Uterus (tissue), 4 donors: Measurements from ENCODE around the gene FLYWCH1. TPM values are rescaled to one million over a fixed set of nuclear protein-coding genes. Genes with fewer than 3 reads are reported as not detected.

Experiments used
- DNase-seq, 2 donors: peaks; one replicate each; pipeline ENCODE4 v3.0.0-alpha.2; 2019 to 2020
- H3K27ac ChIP-seq, 2 donors: fragments of 200-600 bp; sonication (generic); 1 replicate in 1 of 2; 2 replicates in 1 of 2; pipeline ENCODE4 v1.5.1; 2016 to 2018
- H3K27me3 ChIP-seq, 2 donors: fragments of 200-600 bp; sonication (generic); one replicate each; pipeline ENCODE4 v1.5.1; 2018 to 2019; ENCODE audit warnings: control low read depth in 1 of 2
- H3K36me3 ChIP-seq, 2 donors: fragments of 200-600 bp; sonication (generic); one replicate each; pipeline ENCODE4 v1.5.1; 2019; ENCODE audit warnings: control low read depth in 1 of 2
- H3K4me1 ChIP-seq, 2 donors: fragments of 200-600 bp; sonication (generic); one replicate each; pipeline ENCODE4 v1.5.1; 2018 to 2019; ENCODE audit warnings: control low read depth in 1 of 2
- H3K4me3 ChIP-seq, 2 donors: fragments of 200-600 bp; sonication (generic); 1 replicate in 1 of 2; 2 replicates in 1 of 2; pipeline ENCODE4 v1.5.1; 2018 to 2019; ENCODE audit warnings: mild to moderate bottlenecking in 1 of 2
- H3K9me3 ChIP-seq, 2 donors: fragments of 200-600 bp; sonication (generic); one replicate each; pipeline ENCODE4 v1.5.1; 2019; ENCODE audit warnings: control low read depth in 1 of 2
- POLR2A ChIP-seq, 2 donors: fragments of 450-650 bp; IDR thresholded peaks; one replicate each; pipeline ENCODE4 v1.6.1; 2016; ENCODE audit warnings: antibody characterized with exemption in 2 of 2, mild to moderate bottlenecking in 1 of 2, moderate library complexity in 1 of 2
- intact Hi-C: fragments of 100-400 bp; cut with DNase I; formaldehyde crosslinking; loops from one replicate; pipeline ENCODE4 v1.15.1; 2023; ENCODE audit warnings: low total_unique reads
- total RNA-seq, 4 donors: library from RNA; depleted of rRNA in 3 of 4; stranded (reverse); fragments of >200 nt in 3 of 4; gene quantifications; one replicate each; pipeline versions ENCODE4 v1.1.0 to v1.2.4, GENCODE V29; 2014 to 2023
- TF ChIP-seq, protein P1 (sequence below), 4 experiments: fragments of 200-600 bp in 2 of 4; fragments of 450-650 bp in 2 of 4; sonication (generic) in 2 of 4; IDR thresholded peaks; one replicate each; pipeline ENCODE4 v1.5.1; 2016 to 2019; ENCODE audit warnings: antibody characterized with exemption in 4 of 4, mild to moderate bottlenecking in 2 of 4, moderate library complexity in 1 of 4
- donor health status: DM: yes; HTN: yes; CAD: no.

Gene FLYWCH1
- total RNA-seq, 4 donors from 2014 or later, result 11.5 to 62.3 (median 27.2) TPM

DNA sequence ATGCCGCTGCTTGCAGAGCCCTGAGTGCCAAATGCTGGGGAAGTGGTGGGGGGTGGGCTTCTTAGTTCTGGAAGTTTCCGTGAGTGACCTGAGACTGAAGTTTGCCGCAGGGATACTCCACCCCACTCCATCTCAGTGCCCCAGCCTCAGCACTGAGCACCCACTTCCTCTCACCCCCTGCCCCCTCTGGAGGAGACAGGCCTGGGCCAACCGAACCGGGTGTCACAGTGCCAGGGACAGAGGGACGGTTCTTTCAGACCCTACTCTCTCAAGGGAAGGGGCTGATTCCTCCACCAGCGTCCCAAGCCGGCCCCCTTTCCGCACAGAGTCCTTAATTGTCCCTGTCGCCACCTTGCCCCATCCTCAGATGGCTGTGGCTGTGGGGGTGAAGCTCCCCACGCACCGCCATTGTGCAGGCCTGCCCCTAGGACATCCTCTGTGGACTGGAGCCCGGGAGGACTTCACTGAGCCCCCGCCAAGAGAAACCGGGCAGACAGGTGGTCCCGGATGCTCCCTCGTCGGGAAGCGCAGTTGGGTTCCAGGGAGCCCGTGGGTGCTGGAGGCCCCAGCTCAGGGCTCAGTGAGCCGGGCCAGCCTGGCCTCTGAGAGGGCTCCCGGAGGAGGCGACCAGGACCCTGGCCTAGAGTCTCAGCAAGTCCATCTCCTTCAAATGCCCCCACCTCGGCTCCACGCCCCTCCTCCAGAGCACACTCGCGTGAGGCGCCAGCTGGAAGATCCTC, 50.8 kb downstream of the FLYWCH1 start:
- intact Hi-C loops, result no loop called here
- TF ChIP-seq POLR2A (IDR thresholded peaks at IDR 0.05), result no peak
- TF ChIP-seq, protein P1, sequence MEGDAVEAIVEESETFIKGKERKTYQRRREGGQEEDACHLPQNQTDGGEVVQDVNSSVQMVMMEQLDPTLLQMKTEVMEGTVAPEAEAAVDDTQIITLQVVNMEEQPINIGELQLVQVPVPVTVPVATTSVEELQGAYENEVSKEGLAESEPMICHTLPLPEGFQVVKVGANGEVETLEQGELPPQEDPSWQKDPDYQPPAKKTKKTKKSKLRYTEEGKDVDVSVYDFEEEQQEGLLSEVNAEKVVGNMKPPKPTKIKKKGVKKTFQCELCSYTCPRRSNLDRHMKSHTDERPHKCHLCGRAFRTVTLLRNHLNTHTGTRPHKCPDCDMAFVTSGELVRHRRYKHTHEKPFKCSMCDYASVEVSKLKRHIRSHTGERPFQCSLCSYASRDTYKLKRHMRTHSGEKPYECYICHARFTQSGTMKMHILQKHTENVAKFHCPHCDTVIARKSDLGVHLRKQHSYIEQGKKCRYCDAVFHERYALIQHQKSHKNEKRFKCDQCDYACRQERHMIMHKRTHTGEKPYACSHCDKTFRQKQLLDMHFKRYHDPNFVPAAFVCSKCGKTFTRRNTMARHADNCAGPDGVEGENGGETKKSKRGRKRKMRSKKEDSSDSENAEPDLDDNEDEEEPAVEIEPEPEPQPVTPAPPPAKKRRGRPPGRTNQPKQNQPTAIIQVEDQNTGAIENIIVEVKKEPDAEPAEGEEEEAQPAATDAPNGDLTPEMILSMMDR (IDR thresholded peaks at IDR 0.05), result no peak
- Histone ChIP-seq H3K36me3 (no peaks in the 10 kb centered on the region), H3K4me3 (no peak overlapping the region), H3K4me1 (peaks cover 0 to 23% of the 10 kb centered on the region in 2 donors), H3K27ac (no peak overlapping the region), H3K9me3 (no peaks in the 10 kb centered on the region), H3K27me3 (peaks cover 19 to 36% of the 10 kb centered on the region in 2 donors)
- no peak for DNase-seq

DNA sequence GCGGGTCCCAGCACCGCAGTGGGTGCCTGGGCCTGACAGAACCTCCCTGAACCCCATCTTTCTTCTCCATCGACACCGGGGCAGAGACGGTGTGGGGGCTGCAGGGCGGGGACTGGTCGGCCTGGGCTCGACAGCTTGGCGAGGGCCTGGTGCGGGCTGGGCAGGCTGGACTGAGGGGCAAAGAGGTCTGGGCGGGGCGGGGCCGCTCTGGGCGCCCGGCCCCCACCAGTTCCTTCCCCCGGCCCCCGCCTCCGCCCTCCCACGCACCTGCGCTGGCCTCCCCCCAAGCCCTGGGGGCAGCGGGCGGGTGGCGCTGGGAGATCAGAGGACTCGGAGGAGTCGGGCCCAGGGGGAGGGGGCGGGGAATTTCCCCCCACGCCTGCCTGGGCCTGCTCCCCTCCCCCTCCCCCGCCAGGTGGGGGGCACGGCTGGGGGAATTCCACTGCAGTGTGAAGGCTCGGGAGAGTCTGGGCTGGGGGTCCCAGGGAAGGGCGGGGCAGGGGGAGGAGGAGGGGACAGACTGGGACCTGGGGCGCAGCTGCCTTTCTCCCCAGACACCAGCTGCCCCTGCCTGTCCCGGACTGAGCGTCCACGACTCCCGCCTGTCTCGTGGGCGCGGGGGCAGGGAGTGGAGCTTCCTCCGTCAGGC, 51.5 kb downstream of the FLYWCH1 start:
- Histone ChIP-seq H3K9me3 (no peaks in the 10 kb centered on the region), H3K4me3 (peak overlapping the region in 1 of 2 donors; percentile 13), H3K36me3 (no peaks in the 10 kb centered on the region), H3K27me3 (peaks cover 19 to 36% of the 10 kb centered on the region in 2 donors), H3K27ac (no peak overlapping the region), H3K4me1 (peaks cover 0 to 24% of the 10 kb centered on the region in 2 donors)
- no peak for DNase-seq
- intact Hi-C loops, result no loop called here
- no peak for TF ChIP-seq POLR2A (IDR thresholded peaks at IDR 0.05)
- TF ChIP-seq, protein P1 (IDR thresholded peaks at IDR 0.05), result no peak

DNA sequence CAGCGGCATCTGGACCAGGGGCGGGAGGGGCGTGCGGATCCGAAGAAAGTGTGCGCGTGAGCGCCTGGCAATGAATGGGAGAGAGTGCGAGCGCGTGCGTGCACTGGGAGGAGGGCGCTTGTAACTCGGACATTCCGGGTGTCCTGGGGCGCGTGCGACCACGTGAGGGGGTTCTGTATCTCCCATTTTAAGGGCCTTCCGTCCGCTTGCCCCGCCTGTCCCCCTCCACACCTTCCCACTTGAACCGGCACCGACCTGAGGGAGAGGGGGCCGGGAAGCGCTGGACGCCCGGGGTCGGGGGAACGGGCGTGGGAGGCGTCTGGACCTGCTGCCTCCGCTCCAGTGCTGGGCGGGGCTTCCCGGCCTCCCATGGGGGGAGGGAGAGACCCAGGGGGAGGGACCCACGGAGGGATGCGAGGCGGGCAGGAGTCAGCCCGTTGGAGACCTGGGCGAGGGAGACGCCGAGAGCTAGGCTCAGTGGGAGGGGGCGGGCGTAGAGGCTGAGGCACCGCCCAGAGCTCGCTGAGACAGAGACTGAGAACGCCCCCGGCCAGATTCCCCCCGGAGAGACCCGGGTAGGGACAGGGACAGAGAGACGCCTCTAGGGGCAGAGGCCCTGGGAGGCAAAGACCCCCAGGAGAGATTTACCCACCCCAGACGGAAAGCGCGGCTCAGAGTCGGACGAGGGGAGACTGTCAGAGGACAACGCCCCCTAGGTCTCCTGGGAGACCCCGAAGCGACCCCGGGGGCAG, 52.2 kb downstream of the FLYWCH1 start, which contains the start of gene KREMEN2:
Gene KREMEN2, plus strand, starts transcription at position 553 of the 752 bp plus-strand sequence. CDS start 246 bp downstream, outside the sequence.
- Histone ChIP-seq H3K27me3 (peaks cover 19 to 36% of the 10 kb centered on the region in 2 donors), H3K27ac (no peak within 1 kb of the TSS), H3K4me3 (peak within 1 kb of the TSS in 1 of 2 donors; percentile 13), H3K9me3 (no peaks in the 10 kb centered on the region), H3K36me3 (no peaks in the 10 kb centered on the region), H3K4me1 (peaks cover 0 to 31% of the 10 kb centered on the region in 2 donors)
- no peak for DNase-seq
- TF ChIP-seq, protein P1 (IDR thresholded peaks at IDR 0.05), result no peak
- no peak for TF ChIP-seq POLR2A (IDR thresholded peaks at IDR 0.05)
- intact Hi-C loops, result no loop called here

DNA sequence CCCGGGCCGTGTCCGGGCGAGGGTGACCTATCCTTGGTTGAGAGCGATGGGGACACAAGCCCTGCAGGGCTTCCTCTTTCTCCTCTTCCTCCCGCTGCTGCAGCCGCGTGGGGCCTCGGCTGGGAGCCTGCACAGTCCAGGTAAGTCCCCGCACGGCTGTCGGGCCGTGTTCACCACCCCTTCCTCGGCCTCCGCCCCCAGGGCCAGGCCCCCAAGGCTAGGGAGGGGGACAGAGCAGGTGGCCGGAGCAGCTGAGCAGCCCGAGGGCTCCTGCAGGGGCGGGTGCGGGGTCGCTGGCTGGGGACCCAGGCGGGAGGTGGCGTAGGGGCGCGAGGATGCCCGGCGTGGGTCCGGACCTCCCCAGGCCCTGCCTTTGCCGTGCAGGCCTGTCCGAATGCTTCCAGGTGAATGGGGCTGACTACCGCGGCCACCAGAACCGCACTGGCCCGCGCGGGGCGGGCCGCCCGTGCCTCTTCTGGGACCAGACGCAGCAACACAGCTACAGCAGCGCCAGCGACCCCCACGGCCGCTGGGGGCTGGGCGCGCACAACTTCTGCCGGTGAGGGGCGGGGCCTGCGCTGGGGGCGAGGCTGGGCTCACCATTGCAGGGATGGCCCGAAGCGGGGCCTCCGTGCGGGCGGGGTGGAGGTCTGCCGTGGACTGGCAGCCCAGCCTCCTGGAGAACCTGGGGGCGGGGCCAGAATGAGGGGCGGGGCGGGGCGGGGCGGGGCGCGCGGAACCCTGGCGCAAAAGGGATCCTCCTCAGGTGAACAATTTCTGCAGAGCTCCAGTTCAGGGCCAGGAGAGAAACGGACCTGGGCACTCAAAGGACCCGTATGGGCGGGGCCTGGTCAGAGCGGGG, 53.0 kb downstream of the FLYWCH1 start:
- Histone ChIP-seq H3K4me1 (peaks cover 0 to 36% of the 10 kb centered on the region in 2 donors), H3K27me3 (peaks cover 22 to 36% of the 10 kb centered on the region in 2 donors), H3K4me3 (no peak overlapping the region), H3K36me3 (no peaks in the 10 kb centered on the region), H3K9me3 (no peaks in the 10 kb centered on the region), H3K27ac (no peak overlapping the region)
- DNase-seq, result no peak
- intact Hi-C loops, result no loop called here
- TF ChIP-seq, protein P1 (IDR thresholded peaks at IDR 0.05), result no peak
- TF ChIP-seq POLR2A (IDR thresholded peaks at IDR 0.05), result no peak
